Stomach (tissue), 4 donors: ENCODE data around the gene COQ8B.
A peak's percentile ranks its signal among the peaks of the same experiment; 100 is the strongest.

Source experiments
- CTCF ChIP-seq, 7 experiments: fragments of 450-650 bp in 4 of 7; fragments of 200-600 bp in 3 of 7; sonication (generic) in 3 of 7; IDR thresholded peaks; one replicate each; pipeline ENCODE4 v1.5.1; 2016 to 2019; ENCODE audit warnings: antibody characterized with exemption in 7 of 7, control low read depth in 2 of 7, mild to moderate bottlenecking in 1 of 7
- EP300 ChIP-seq: sonication (generic); formaldehyde crosslinking; IDR thresholded peaks from one replicate; pipeline ENCODE4 v1.6.1; 2017; ENCODE audit warnings: antibody characterized with exemption
- POLR2A ChIP-seq, 4 donors: fragments of 450-650 bp; IDR thresholded peaks; one replicate each; pipeline ENCODE4 v1.6.1; 2016; ENCODE audit warnings: antibody characterized with exemption in 4 of 4, control low read depth in 2 of 4, mild to moderate bottlenecking in 1 of 4, moderate library complexity in 1 of 4
- POLR2AphosphoS5 ChIP-seq, 3 donors: sonication (generic); formaldehyde crosslinking; IDR thresholded peaks; one replicate each; pipeline ENCODE4 v1.6.1; 2016; ENCODE audit warnings: antibody characterized with exemption in 3 of 3

- TF ChIP-seq EP300 (no peak), CTCF (IDR thresholded peaks at IDR 0.05) (no peak), POLR2A (IDR thresholded peaks at IDR 0.05) (peak in 1 of 4 donors; percentile 41), POLR2AphosphoS5 (IDR thresholded peaks at IDR 0.05) (peak; percentile 71 to 94 (median 91))
Observed at GRCh38 chr19:40750874-40751537, 34.3 kb upstream of the COQ8B start, which contains the start of gene SNRPA.
